K562 (cell line): ENCODE measurements around the gene PPP1R9A. TPM values are rescaled to one million over a fixed set of nuclear protein-coding genes. Genes with fewer than 3 reads are reported as not detected.

Source experiments
- ATAC-seq: fragments of 200-7000 bp; cut with Tn5 transposase; 3 replicates; pipeline ENCODE4 v1.9.1; 2020; ENCODE audit warnings: moderate library complexity
- BruUV-seq: library from RNA; stranded (reverse); fragments of 400-500 nt; replicated peaks from 2 replicates; lab custom pipeline; 2021; lab: Mats Ljungman, UMichigan
- CTCF ChIA-PET: fragments of 300-600 bp; formaldehyde crosslinking; extraction: SDS; loops from one replicate; lab custom pipeline; 2021; ENCODE audit warnings: low intra/inter-chr PET ratio; lab: Yijun Ruan, JAX
- POLR2A ChIA-PET: fragments of 300-600, 350-650 bp; sonication (Branson Sonifier 250); formaldehyde crosslinking; extraction: SDS; loops from one replicate; lab custom pipeline; 2021; ENCODE audit warnings: antibody characterized with exemption, inconsistent platforms; lab: Yijun Ruan, JAX
- DNase-seq, 4 experiments: peaks; one replicate each; pipeline versions ENCODE4 v3.0.0 to v3.0.0-alpha.2; 2011 to 2018; ENCODE audit warnings: low spot score in 3 of 4, mixed read lengths in 3 of 4; ENCODE audit errors: extremely low read depth in 1 of 4
- FAIRE-seq: peaks from 2 replicates; lab custom pipeline; 2011; peaks lifted over from hg19 to GRCh38; lab: Jason Lieb, UNC
- H2AFZ ChIP-seq: 2 replicates; pipeline ENCODE4 v1.6.0; 2011; ENCODE audit warnings: low read depth, low read length, control low read depth, inconsistent platforms
- H3K27ac ChIP-seq: fragments of 200-600 bp; 3 replicates; pipeline ENCODE4 v1.8.0; 2011; ENCODE audit warnings: low read depth, mild to moderate bottlenecking, control low read depth, inconsistent platforms, low read length, moderate library complexity, mixed read lengths; ENCODE audit errors: extremely low read depth
- H3K27me3 ChIP-seq, 2 experiments: fragments of 300-600 bp in 1 of 2; 2 replicates in 1 of 2; 3 replicates in 1 of 2; pipeline versions ENCODE4 v1.6.0 to v1.8.0; 2011; ENCODE audit warnings: inconsistent platforms in 2 of 2, low read length in 2 of 2, mild to moderate bottlenecking in 1 of 2, mixed read lengths in 1 of 2, moderate library complexity in 1 of 2; ENCODE audit not compliant: control insufficient read depth in 2 of 2, insufficient read depth in 2 of 2
- H3K36me3 ChIP-seq: fragments of 300-600 bp; 3 replicates; pipeline ENCODE4 v1.8.0; 2011; ENCODE audit warnings: mild to moderate bottlenecking, low read length, inconsistent platforms; ENCODE audit not compliant: control insufficient read depth, insufficient read depth
- H3K4me1 ChIP-seq, 2 experiments: fragments of 200-600 bp in 1 of 2; replicated peaks in 1 of 2; 2 replicates in 1 of 2; 3 replicates in 1 of 2; pipeline versions ENCODE4 v1.5.1 to v1.8.0; 2011; ENCODE audit warnings: inconsistent platforms in 2 of 2, low read length in 2 of 2, mild to moderate bottlenecking in 1 of 2, mixed read lengths in 1 of 2, moderate library complexity in 1 of 2; ENCODE audit not compliant: control insufficient read depth in 2 of 2, insufficient read depth in 2 of 2
- H3K4me2 ChIP-seq: 2 replicates; pipeline ENCODE4 v1.6.1; 2011; ENCODE audit warnings: low read length, control low read depth, inconsistent platforms, mixed read lengths; ENCODE audit not compliant: insufficient read depth
- H3K4me3 ChIP-seq: fragments of 200-600 bp; sonication (generic), shearing (Covaris generic); 2 replicates; pipeline ENCODE4 v1.5.1; 2016; ENCODE audit warnings: control low read depth, inconsistent platforms
- H3K79me2 ChIP-seq: fragments of 200-600 bp; 3 replicates; pipeline ENCODE4 v1.8.0; 2011; ENCODE audit warnings: low read length, inconsistent platforms; ENCODE audit not compliant: control insufficient read depth, insufficient read depth
- H3K9ac ChIP-seq, 2 experiments: 2 replicates each; pipeline versions ENCODE4 v1.6.0 to v1.6.1; 2011; ENCODE audit warnings: low read depth in 2 of 2, low read length in 2 of 2, control low read depth in 1 of 2, inconsistent platforms in 1 of 2, mild to moderate bottlenecking in 1 of 2, mixed read lengths in 1 of 2; ENCODE audit not compliant: insufficient read depth in 1 of 2
- H3K9me1 ChIP-seq: one replicate; pipeline ENCODE4 v1.6.0; 2011; ENCODE audit warnings: inconsistent platforms, mild to moderate bottlenecking, low read length, moderate library complexity; ENCODE audit not compliant: control insufficient read depth, insufficient read depth
- H3K9me3 ChIP-seq: replicated peaks from 2 replicates; pipeline ENCODE4 v1.5.1; 2011; ENCODE audit warnings: low read depth, low read length, inconsistent platforms; ENCODE audit not compliant: control insufficient read depth, insufficient read depth
- H4K20me1 ChIP-seq: replicated peaks from 2 replicates; pipeline ENCODE4 v1.6.1; 2011; ENCODE audit warnings: low read length, inconsistent platforms, mixed read lengths; ENCODE audit not compliant: control insufficient read depth, insufficient read depth
- CEBPB ChIP-seq: fragments of 450-650 bp; IDR thresholded peaks from 2 replicates; pipeline ENCODE4 v1.6.1; 2016; ENCODE audit warnings: missing genetic modification characterization, missing compliant biosample characterization
- DIDO1 ChIP-seq: fragments of 450-650 bp; IDR thresholded peaks from 2 replicates; pipeline ENCODE4 v1.6.1; 2016; ENCODE audit warnings: low read depth, missing biosample characterization, missing genetic modification characterization
- DNMT1 ChIP-seq: fragments of 450-650 bp; IDR thresholded peaks from 2 replicates; pipeline ENCODE4 v1.6.1; 2016; ENCODE audit warnings: antibody characterized with exemption, mild to moderate bottlenecking
- EGR1 ChIP-seq: fragments of 450-650 bp; conservative IDR thresholded peaks from 2 replicates; pipeline ENCODE4 v1.6.1; 2017; ENCODE audit warnings: mild to moderate bottlenecking
- EP300 ChIP-seq: IDR thresholded peaks from 2 replicates; pipeline ENCODE4 v1.6.1; 2012; ENCODE audit warnings: low read length, improper control_type of control experiment
- ERF ChIP-seq: fragments of 450-650 bp; formaldehyde crosslinking; IDR thresholded peaks from 2 replicates; pipeline ENCODE4 v1.4.0; 2020; ENCODE audit warnings: mild to moderate bottlenecking, mixed read lengths
- ETV1 ChIP-seq: fragments of 450-650 bp; conservative IDR thresholded peaks from 2 replicates; pipeline ENCODE4 v1.6.1; 2016; ENCODE audit warnings: missing genetic modification characterization, control low read depth, low read depth, missing compliant biosample characterization
- FIP1L1 ChIP-seq: fragments of 200-400 bp; formaldehyde crosslinking; IDR thresholded peaks from 2 replicates; pipeline ENCODE4 v1.6.1; 2018; ENCODE audit warnings: mild to moderate bottlenecking, low read depth, low read length; ENCODE audit not compliant: poor library complexity, severe bottlenecking
- FOXP1 ChIP-seq: sonication (generic); formaldehyde crosslinking; IDR thresholded peaks from 2 replicates; pipeline ENCODE4 v1.8.0; 2022; ENCODE audit warnings: mild to moderate bottlenecking, missing genetic modification reagents
- HLTF ChIP-seq: fragments of 450-650 bp; IDR thresholded peaks from 2 replicates; pipeline ENCODE4 v1.6.1; 2016
- MYNN ChIP-seq, 2 experiments: sonication (generic); formaldehyde crosslinking in 1 of 2; IDR thresholded peaks; 2 replicates each; pipeline versions ENCODE4 v1.5.0 to v1.6.1; 2016 to 2020; ENCODE audit warnings: antibody characterized with exemption in 1 of 2, missing genetic modification reagents in 1 of 2
- RBM34 ChIP-seq: fragments of 200-400 bp; formaldehyde crosslinking; IDR thresholded peaks from 2 replicates; pipeline ENCODE4 v1.6.1; 2018; ENCODE audit warnings: low read length, borderline replicate concordance; ENCODE audit not compliant: insufficient read depth
- RCOR1 ChIP-seq, 2 experiments: IDR thresholded peaks; 2 replicates each; pipeline ENCODE4 v1.6.1; 2012; ENCODE audit warnings: low read depth in 2 of 2, low read length in 2 of 2, borderline replicate concordance in 1 of 2, improper control_type of control experiment in 1 of 2
- XRCC5 ChIP-seq: fragments of 200-400 bp; formaldehyde crosslinking; IDR thresholded peaks from 2 replicates; pipeline ENCODE4 v1.6.1; 2017; ENCODE audit warnings: low read depth, mild to moderate bottlenecking, low read length
- ZBTB1 ChIP-seq: sonication (generic); formaldehyde crosslinking; IDR thresholded peaks from 2 replicates; pipeline ENCODE4 v1.8.1; 2023; ENCODE audit warnings: missing genetic modification reagents, low read depth, mild to moderate bottlenecking, borderline replicate concordance
- ZFP1 ChIP-seq: fragments of 450-650 bp; formaldehyde crosslinking; IDR thresholded peaks from 2 replicates; pipeline ENCODE4 v1.4.0; 2020; ENCODE audit warnings: mild to moderate bottlenecking, mixed read lengths
- WGBS: fragments of 100-300 bp; shearing (Covaris generic); methylation state at CpG from one replicate; pipeline ENCODE4 v1.1.6; 2016; ENCODE audit warnings: low coverage, mixed read lengths; ENCODE audit not compliant: insufficient coverage; ENCODE audit errors: missing lambda C conversion rate; 5-methylcytosine and 5-hydroxymethylcytosine counted together
- in situ Hi-C: fragments of 300-500 bp; cut with MboI; formaldehyde crosslinking; loops from 4 replicates; pipeline ENCODE4 v1.15.0; 2018; ENCODE audit warnings: inconsistent platforms, mixed read lengths
- intact Hi-C: fragments of 100-400 bp; cut with micrococcal nuclease; formaldehyde crosslinking; loops from 2 replicates; pipeline ENCODE4 v1.14.2; 2022
- polyA plus RNA-seq, 8 experiments: library from polyadenylated mRNA; depleted of rRNA in 4 of 8; stranded (reverse) in 5 of 8; unstranded in 3 of 8; fragments of >200 nt; fragmentation: Nextera tagmentation in 2 of 8; fragmentation: Illumina TruSeq in 1 of 8; extraction: Ambion mirVana in 2 of 8; extraction: Trizol in 1 of 8; gene quantifications; 2 replicates each; pipeline versions ENCODE4 v1.2.1 to v1.2.3, GENCODE V29; 2011 to 2014; ENCODE audit warnings: inconsistent platforms in 1 of 8, missing spikeins in 1 of 8
- total RNA-seq, 7 experiments: library from RNA; depleted of rRNA in 6 of 7; stranded (reverse); fragments of >200 nt in 6 of 7; fragmentation: Illumina TruSeq in 2 of 7; extraction: Trizol in 2 of 7; gene quantifications; 2 replicates each; pipeline versions ENCODE4 v1.2.1 to v1.2.3, GENCODE V29; 2011 to 2021; ENCODE audit warnings: low replicate concordance in 1 of 7
- TF ChIP-seq, protein P1 (sequence below): sonication (generic); formaldehyde crosslinking; IDR thresholded peaks from 2 replicates; pipeline ENCODE4 v1.8.0; 2022; ENCODE audit warnings: missing genetic modification reagents, mild to moderate bottlenecking, borderline replicate concordance
- TF ChIP-seq, protein P2 (sequence below): fragments of 250-450 bp; sonication (Bioruptor Pico); IDR thresholded peaks from 2 replicates; pipeline ENCODE4 v1.8.0; 2022; ENCODE audit warnings: moderate library complexity, mild to moderate bottlenecking, inconsistent platforms
- TF ChIP-seq, protein P3 (sequence below): fragments of 250-450 bp; sonication (Bioruptor Pico); IDR thresholded peaks from 2 replicates; pipeline ENCODE4 v1.9.0; 2021; ENCODE audit warnings: mild to moderate bottlenecking

Gene PPP1R9A
- total and polyA plus RNA-seq, 9 of the 15 experiments (the other 6 are each of a cell fraction or from before 2014, with no cell fraction given), result 0.24 TPM; not detected in 8

DNA sequence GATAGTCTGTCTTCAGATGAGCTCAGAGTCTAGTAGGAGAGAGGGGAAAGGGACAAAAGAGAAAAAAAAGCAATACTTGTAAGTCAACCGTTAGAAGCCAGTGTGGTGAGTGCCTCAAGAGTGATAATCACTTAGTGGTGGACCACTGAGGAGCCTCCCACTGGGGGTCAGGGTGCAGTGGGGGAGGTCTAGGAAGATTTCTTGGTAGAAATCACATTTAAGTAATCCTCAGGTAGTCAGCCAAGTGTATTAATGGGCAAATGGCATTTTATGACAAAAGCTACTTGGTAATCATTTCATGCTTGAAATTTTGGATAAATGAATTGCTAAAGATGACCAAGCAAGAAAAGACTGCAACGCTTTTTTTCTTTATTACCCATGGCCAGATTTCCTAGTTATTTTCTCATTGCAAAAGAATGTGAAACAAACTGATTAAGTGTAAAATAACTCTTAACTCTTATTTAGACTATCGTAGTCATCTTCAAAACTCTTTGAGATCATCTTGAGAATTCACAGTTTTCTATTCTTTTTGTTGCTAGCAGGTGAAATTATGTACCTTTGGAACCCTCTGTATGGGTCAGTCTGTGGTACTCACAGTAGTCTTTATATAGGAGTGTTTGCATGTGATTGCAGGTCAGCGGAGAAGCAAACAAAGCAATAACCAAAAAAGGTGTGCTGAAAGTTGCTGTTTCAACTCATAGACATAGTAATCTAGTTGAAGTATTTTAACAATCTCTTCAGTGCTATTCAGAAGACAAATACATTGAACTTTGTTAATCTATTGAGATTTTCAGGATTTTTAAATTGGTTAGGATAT is 63.9 kb downstream of the PPP1R9A start (continued):
- TF ChIP-seq ERF (CRISPR knock-in tag), result no peak
- TF ChIP-seq, protein P1, sequence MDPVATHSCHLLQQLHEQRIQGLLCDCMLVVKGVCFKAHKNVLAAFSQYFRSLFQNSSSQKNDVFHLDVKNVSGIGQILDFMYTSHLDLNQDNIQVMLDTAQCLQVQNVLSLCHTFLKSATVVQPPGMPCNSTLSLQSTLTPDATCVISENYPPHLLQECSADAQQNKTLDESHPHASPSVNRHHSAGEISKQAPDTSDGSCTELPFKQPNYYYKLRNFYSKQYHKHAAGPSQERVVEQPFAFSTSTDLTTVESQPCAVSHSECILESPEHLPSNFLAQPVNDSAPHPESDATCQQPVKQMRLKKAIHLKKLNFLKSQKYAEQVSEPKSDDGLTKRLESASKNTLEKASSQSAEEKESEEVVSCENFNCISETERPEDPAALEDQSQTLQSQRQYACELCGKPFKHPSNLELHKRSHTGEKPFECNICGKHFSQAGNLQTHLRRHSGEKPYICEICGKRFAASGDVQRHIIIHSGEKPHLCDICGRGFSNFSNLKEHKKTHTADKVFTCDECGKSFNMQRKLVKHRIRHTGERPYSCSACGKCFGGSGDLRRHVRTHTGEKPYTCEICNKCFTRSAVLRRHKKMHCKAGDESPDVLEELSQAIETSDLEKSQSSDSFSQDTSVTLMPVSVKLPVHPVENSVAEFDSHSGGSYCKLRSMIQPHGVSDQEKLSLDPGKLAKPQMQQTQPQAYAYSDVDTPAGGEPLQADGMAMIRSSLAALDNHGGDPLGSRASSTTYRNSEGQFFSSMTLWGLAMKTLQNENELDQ (CRISPR knock-in tag), result no peak

DNA sequence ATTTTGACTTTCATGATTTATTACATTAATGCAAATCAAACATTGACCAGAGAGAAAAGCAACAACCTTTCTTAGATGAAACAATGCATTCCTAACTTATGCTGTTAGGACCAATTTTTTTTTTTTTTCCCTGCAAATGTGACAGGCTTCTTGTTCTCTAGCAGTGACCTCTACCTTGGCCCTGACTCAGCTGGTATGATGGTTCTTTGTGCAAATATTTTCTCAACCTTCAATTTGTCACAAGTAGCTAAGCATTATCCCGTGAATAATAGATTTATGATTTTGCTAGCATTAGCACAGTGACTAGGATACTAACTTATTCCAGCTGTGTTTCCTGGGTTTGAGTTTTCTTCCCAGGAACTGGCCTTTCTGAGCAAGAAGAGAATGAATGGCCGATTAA is 64.9 kb downstream of the PPP1R9A start:
- H3K27ac ChIP-seq, result no peak overlapping the region
- POLR2A ChIA-PET, result no interaction called here

More for the DNA sequence above, 64.9 kb downstream of the PPP1R9A start:
- DNase-seq, result no peak
- no peaks in the 10 kb centered on the region for H3K27me3 ChIP-seq
- no peak overlapping the region for H3K4me3 ChIP-seq
- no peaks in the 10 kb centered on the region; the same call in 1 of the 2 replicates for H3K9me3 ChIP-seq
- no peak overlapping the region for H2AFZ ChIP-seq
- no peaks in the 10 kb centered on the region for H3K36me3 ChIP-seq
- no peaks in the 10 kb centered on the region for H3K4me1 ChIP-seq
- no peak for FAIRE-seq
- no peak overlapping the region for H3K9ac ChIP-seq
- H4K20me1 ChIP-seq, result no peaks in the 10 kb centered on the region
- no peaks in the 10 kb centered on the region for H3K79me2 ChIP-seq
- no peaks in the 10 kb centered on the region for H3K9me1 ChIP-seq
- no TSS peak for BruUV-seq
- in situ Hi-C loops (no loop called here), intact Hi-C loops (loop anchor here (5.0 kb wide), 1 partner anchor 505 kb away; no protein-coding TSS in a partner anchor)
- no peak overlapping the region for H3K4me2 ChIP-seq
- WGBS, result 0% methylated on average over 2 of the region's 2 CpGs
- CTCF ChIA-PET, result interaction anchor here (0.7 kb wide), 1 partner anchor 753 kb away, joined by 3 read pairs; no protein-coding TSS in a partner anchor
- TF ChIP-seq EGR1 (no peak), DNMT1 (no peak), MYNN (IDR thresholded peaks at IDR 0.05) (no peak), MYNN (CRISPR knock-in tag; IDR thresholded peaks at IDR 0.05) (no peak), FIP1L1 (no peak), CEBPB (tag) (no peak), FOXP1 (CRISPR knock-in tag) (no peak), XRCC5 (no peak), DIDO1 (tag) (no peak), RBM34 (no peak), ETV1 (tag) (no peak), HLTF (no peak), RCOR1 (IDR thresholded peaks at IDR 0.05; ENCODE audit: borderline replicate concordance in 1 of 2, low read depth in 2 of 2, low read length in 2 of 2) (no peak), EP300 (no peak), ZBTB1 (CRISPR knock-in tag) (no peak), ZFP1 (CRISPR knock-in tag) (no peak)
- TF ChIP-seq, protein P2, sequence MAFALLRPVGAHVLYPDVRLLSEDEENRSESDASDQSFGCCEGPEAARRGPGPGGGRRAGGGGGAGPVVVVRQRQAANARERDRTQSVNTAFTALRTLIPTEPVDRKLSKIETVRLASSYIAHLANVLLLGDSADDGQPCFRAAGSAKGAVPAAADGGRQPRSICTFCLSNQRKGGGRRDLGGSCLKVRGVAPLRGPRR (CRISPR knock-in tag), result no peak
- TF ChIP-seq, protein P3, sequence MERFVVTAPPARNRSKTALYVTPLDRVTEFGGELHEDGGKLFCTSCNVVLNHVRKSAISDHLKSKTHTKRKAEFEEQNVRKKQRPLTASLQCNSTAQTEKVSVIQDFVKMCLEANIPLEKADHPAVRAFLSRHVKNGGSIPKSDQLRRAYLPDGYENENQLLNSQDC (CRISPR knock-in tag), result no peak
- ATAC-seq, result no peak
